Endodermal cell (in vitro differentiated cells): ENCODE data around the gene TBC1D25. TPM values are rescaled to one million over a fixed set of nuclear protein-coding genes. Genes with fewer than 3 reads are reported as not detected.

Source experiments
- DNase-seq: peaks from one replicate; pipeline ENCODE4 v3.0.0-alpha.2; 2017
- H3K27ac ChIP-seq: 2 replicates; pipeline ENCODE4 v1.5.1; 2013; ENCODE audit warnings: mild to moderate bottlenecking, low read depth, low read length, moderate library complexity
- H3K27me3 ChIP-seq: 2 replicates; pipeline ENCODE4 v1.6.1; 2013; ENCODE audit warnings: mild to moderate bottlenecking, low read length, moderate library complexity; ENCODE audit not compliant: insufficient read depth, control insufficient read depth, poor library complexity, severe bottlenecking
- H3K36me3 ChIP-seq: 2 replicates; pipeline ENCODE4 v1.7.0; 2013; ENCODE audit warnings: mild to moderate bottlenecking, low read length, moderate library complexity; ENCODE audit not compliant: control insufficient read depth, insufficient read depth
- H3K4me1 ChIP-seq: one replicate; pipeline ENCODE4 v1.7.0; 2013; ENCODE audit warnings: low read length; ENCODE audit not compliant: control insufficient read depth, insufficient read depth
- H3K4me3 ChIP-seq: 2 replicates; pipeline ENCODE4 v1.5.1; 2013; ENCODE audit warnings: mild to moderate bottlenecking, low read length, moderate library complexity
- H3K9ac ChIP-seq: 2 replicates; pipeline ENCODE4 v1.6.1; 2013; ENCODE audit warnings: mild to moderate bottlenecking, low read length, moderate library complexity; ENCODE audit not compliant: poor library complexity, severe bottlenecking; ENCODE audit errors: extremely low read depth
- H3K9me3 ChIP-seq: 2 replicates; pipeline ENCODE4 v1.6.1; 2013; ENCODE audit warnings: mild to moderate bottlenecking, low read length, moderate library complexity; ENCODE audit not compliant: control insufficient read depth
- H3K27ac Mint-ChIP-seq: 2 replicates; pipeline ENCODE4 v1.8.0; 2020; ENCODE audit warnings: mixed read lengths
- H3K27me3 Mint-ChIP-seq: 2 replicates; pipeline ENCODE4 v1.8.0; 2021; ENCODE audit warnings: mild to moderate bottlenecking, mixed read lengths; ENCODE audit not compliant: insufficient read depth
- H3K36me3 Mint-ChIP-seq: 2 replicates; pipeline ENCODE4 v1.8.0; 2020; ENCODE audit warnings: low read depth, mixed read lengths
- H3K4me1 Mint-ChIP-seq: 2 replicates; pipeline ENCODE4 v1.8.0; 2020; ENCODE audit warnings: mixed read lengths
- H3K4me3 Mint-ChIP-seq: 2 replicates; pipeline ENCODE4 v1.8.0; 2020; ENCODE audit warnings: mild to moderate bottlenecking, moderate library complexity, mixed read lengths
- H3K9me3 Mint-ChIP-seq: 2 replicates; pipeline ENCODE4 v1.8.0; 2020; ENCODE audit warnings: mild to moderate bottlenecking, mixed read lengths
- CTCF ChIP-seq: fragments of 200-600 bp; sonication (generic); conservative IDR thresholded peaks from 2 replicates; pipeline ENCODE4 v1.5.0; 2021; ENCODE audit warnings: antibody characterized with exemption, mild to moderate bottlenecking
- WGBS, 2 experiments: methylation state at CpG; one replicate each; pipeline versions ENCODE4 v1.1.5 to v1.1.7; 2013; ENCODE audit warnings: missing lambda C conversion rate in 2 of 2, mixed read lengths in 1 of 2; ENCODE audit not compliant: insufficient coverage in 1 of 2, insufficient read length in 1 of 2; 5-methylcytosine and 5-hydroxymethylcytosine counted together
- total RNA-seq, 2 donors: library from RNA; stranded (reverse); fragmentation: NEBNext Ultra II Directional in 1 of 2; extraction: Animal tissue kit (Norgen Biotek cat#: 25700) in 1 of 2; gene quantifications; 2 replicates in 1 of 2; 3 replicates in 1 of 2; pipeline ENCODE4 v1.2.1, GENCODE V29; 2021

Gene TBC1D25
- total RNA-seq, 2 donors from 2014 or later, result 7.0 to 7.6 TPM

- H3K4me3 Mint-ChIP-seq, result peak overlapping the region; percentile 77
- H3K36me3 Mint-ChIP-seq, result peaks cover 18% of the 10 kb centered on the region
- TF ChIP-seq CTCF, result peak; percentile 8
- H3K9ac ChIP-seq, result peak overlapping the region; percentile 6
- H3K27ac ChIP-seq, result no peak overlapping the region
- no peaks in the 10 kb centered on the region for H3K27me3 ChIP-seq
- no peak for DNase-seq
- no peak overlapping the region for H3K27ac Mint-ChIP-seq
- peaks cover 61% of the 10 kb centered on the region for H3K9me3 Mint-ChIP-seq
- H3K27me3 Mint-ChIP-seq, result no peaks in the 10 kb centered on the region
- no peaks in the 10 kb centered on the region for H3K9me3 ChIP-seq
- H3K4me1 ChIP-seq, result no peaks in the 10 kb centered on the region
- H3K4me1 Mint-ChIP-seq, result peaks cover 8% of the 10 kb centered on the region
- H3K4me3 ChIP-seq, result peak overlapping the region; percentile 80
- peaks cover 34% of the 10 kb centered on the region for H3K36me3 ChIP-seq
- WGBS, 2 experiments, result 50 to 71% methylated on average over 1 to 11 of the region's 11 CpGs
These were observed 29.9 kb upstream of the TBC1D25 start for GRCh38 chrX:48509619-48510018.

DNA sequence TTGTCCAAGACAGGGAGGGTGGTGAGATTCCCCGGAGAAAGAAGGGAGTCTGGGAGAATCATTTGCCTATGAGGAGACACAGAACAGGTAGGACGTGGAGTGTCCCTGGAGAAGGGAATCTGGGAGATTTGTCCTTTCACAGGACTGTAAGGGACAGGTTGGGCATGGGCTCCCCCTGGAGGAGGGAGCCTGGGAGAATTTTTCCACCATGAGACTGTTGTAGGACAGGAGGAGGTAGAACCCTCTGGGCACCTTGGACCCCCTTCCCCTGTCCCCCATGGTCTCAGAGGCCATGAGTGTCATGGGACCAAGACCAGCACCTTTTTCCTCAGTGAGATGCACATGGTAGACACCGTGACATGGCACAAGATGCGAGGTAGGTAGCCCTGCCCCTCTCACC is 28.0 kb upstream of the TBC1D25 start:
- peak; percentile 64 for TF ChIP-seq CTCF
- Histone ChIP-seq H3K27me3 (no peaks in the 10 kb centered on the region), H3K27ac (no peak overlapping the region), H3K36me3 (peaks cover 51% of the 10 kb centered on the region), H3K4me3 (peak overlapping the region; percentile 80), H3K4me1 (no peaks in the 10 kb centered on the region), H3K9me3 (no peaks in the 10 kb centered on the region), H3K9ac (no peak overlapping the region)
- Mint-ChIP-seq H3K4me1 (peaks cover 4% of the 10 kb centered on the region), H3K36me3 (peaks cover 22% of the 10 kb centered on the region), H3K4me3 (no peak overlapping the region), H3K27me3 (no peaks in the 10 kb centered on the region), H3K27ac (no peak overlapping the region), H3K9me3 (peaks cover 73% of the 10 kb centered on the region)
- no peak for DNase-seq
- 86% methylated on average over 4 of the region's 4 CpGs; no CpG with 5 or more reads in 1 of the 2 experiments for WGBS, 2 experiments

- Mint-ChIP-seq H3K27me3 (no peaks in the 10 kb centered on the region), H3K4me3 (no peak overlapping the region), H3K9me3 (peaks cover 78% of the 10 kb centered on the region), H3K4me1 (peaks cover 4% of the 10 kb centered on the region), H3K27ac (no peak overlapping the region), H3K36me3 (peaks cover 23% of the 10 kb centered on the region)
- DNase-seq, result no peak
- H3K9me3 ChIP-seq, result no peaks in the 10 kb centered on the region
- H3K9ac ChIP-seq, result no peak overlapping the region
- peaks cover 52% of the 10 kb centered on the region for H3K36me3 ChIP-seq
- no peak overlapping the region for H3K27ac ChIP-seq
- WGBS, 2 experiments, result 94% methylated on average over 20 of the region's 20 CpGs; no CpG with 5 or more reads in 1 of the 2 experiments
- peak overlapping the region; percentile 80 for H3K4me3 ChIP-seq
- TF ChIP-seq CTCF, result no peak
- H3K27me3 ChIP-seq, result no peaks in the 10 kb centered on the region
- no peaks in the 10 kb centered on the region for H3K4me1 ChIP-seq
These were observed 27.1 kb upstream of the TBC1D25 start for GRCh38 chrX:48512371-48512935.
